Measurements from ENCODE around the gene PLCXD3. TPM values are rescaled to one million over a fixed set of nuclear protein-coding genes. Genes with fewer than 3 reads are reported as not detected.

The PLCXD3 gene
- total and polyA plus RNA-seq, 10 donors = 0.07 to 0.61 (median 0.20) TPM

GRCh38 chr5:41371738-41372137 lies 138.7 kb downstream of the PLCXD3 start:
- intact Hi-C loops (cut with DNase I; ENCODE audit: low total_unique reads) = no loop called here
- no peaks in the 10 kb centered on the region for H3K36me3 ChIP-seq
- TF ChIP-seq POLR2AphosphoS5 (IDR thresholded peaks at IDR 0.05) (no peak), CTCF (IDR thresholded peaks at IDR 0.05 in 8 of 11, conservative IDR thresholded peaks at IDR 0.05 in 3 of 11) (no peak), POLR2A (IDR thresholded peaks at IDR 0.05) (no peak)
- H3K4me3 ChIP-seq = no peak overlapping the region
- no peaks in the 10 kb centered on the region for H3K27me3 ChIP-seq (replicated peaks in 1 of 7)
- H3K4me1 ChIP-seq = no peaks in the 10 kb centered on the region
- H3K9me3 ChIP-seq = no peaks in the 10 kb centered on the region
- no peak overlapping the region for H3K27ac ChIP-seq
- no peak for DNase-seq
- WGBS, 5 donors = 52 to 61% (median 57%) methylated on average over 2 of the region's 2 CpGs

- H3K27ac ChIP-seq = no peak overlapping the region
- H3K36me3 ChIP-seq = no peaks in the 10 kb centered on the region
- no peaks in the 10 kb centered on the region for H3K4me1 ChIP-seq
- no peak for DNase-seq
- no peaks in the 10 kb centered on the region for H3K27me3 ChIP-seq (replicated peaks in 1 of 7)
- TF ChIP-seq POLR2A (IDR thresholded peaks at IDR 0.05) (no peak), CTCF (IDR thresholded peaks at IDR 0.05 in 8 of 11, conservative IDR thresholded peaks at IDR 0.05 in 3 of 11) (no peak), POLR2AphosphoS5 (IDR thresholded peaks at IDR 0.05) (no peak)
- no peak overlapping the region for H3K4me3 ChIP-seq
- no peaks in the 10 kb centered on the region for H3K9me3 ChIP-seq
- WGBS, 5 donors = 51 to 65% (median 59%) methylated on average over 4 of the region's 4 CpGs
- intact Hi-C loops (cut with DNase I; ENCODE audit: low total_unique reads) = no loop called here
These were observed 139.9 kb downstream of the PLCXD3 start for GRCh38 chr5:41370482-41370881.

- H3K27ac ChIP-seq = no peak overlapping the region
- no peaks in the 10 kb centered on the region for H3K9me3 ChIP-seq
- DNase-seq = no peak
- 84 to 92% (median 86%) methylated on average over 2 of the region's 2 CpGs for WGBS, 5 donors
- H3K27me3 ChIP-seq (replicated peaks in 1 of 7) = no peaks in the 10 kb centered on the region
- no peaks in the 10 kb centered on the region for H3K4me1 ChIP-seq
- no peak for TF ChIP-seq POLR2A (IDR thresholded peaks at IDR 0.05)
- TF ChIP-seq POLR2AphosphoS5 (IDR thresholded peaks at IDR 0.05) = no peak
- TF ChIP-seq CTCF (IDR thresholded peaks at IDR 0.05 in 8 of 11, conservative IDR thresholded peaks at IDR 0.05 in 3 of 11) = no peak
- no peaks in the 10 kb centered on the region for H3K36me3 ChIP-seq
- no peak overlapping the region for H3K4me3 ChIP-seq
- intact Hi-C loops (cut with DNase I; ENCODE audit: low total_unique reads) = no loop called here
These were observed 140.6 kb downstream of the PLCXD3 start for GRCh38 chr5:41369799-41370198.

GRCh38 chr5:41368158-41368557 lies 142.2 kb downstream of the PLCXD3 start:
- no peak for TF ChIP-seq CTCF (IDR thresholded peaks at IDR 0.05 in 8 of 11, conservative IDR thresholded peaks at IDR 0.05 in 3 of 11)
- H3K4me1 ChIP-seq = no peaks in the 10 kb centered on the region
- DNase-seq = no peak
- 91 to 94% (median 92%) methylated on average over 2 of the region's 2 CpGs for WGBS, 5 donors
- H3K9me3 ChIP-seq = no peaks in the 10 kb centered on the region
- H3K36me3 ChIP-seq = no peaks in the 10 kb centered on the region
- no peak overlapping the region for H3K4me3 ChIP-seq
- H3K27ac ChIP-seq = no peak overlapping the region
- no peaks in the 10 kb centered on the region for H3K27me3 ChIP-seq (replicated peaks in 1 of 7)
- intact Hi-C loops (cut with DNase I; ENCODE audit: low total_unique reads) = no loop called here

Measured in spleen (tissue), 11 donors.